ENCODE data around the gene KIAA0753. TPM values are rescaled to one million over a fixed set of nuclear protein-coding genes. Genes with fewer than 3 reads are reported as not detected.

Gene KIAA0753
- total RNA-seq, 6 experiments from 2014 or later, result 3.7 to 6.5 (median 4.9) TPM

DNA sequence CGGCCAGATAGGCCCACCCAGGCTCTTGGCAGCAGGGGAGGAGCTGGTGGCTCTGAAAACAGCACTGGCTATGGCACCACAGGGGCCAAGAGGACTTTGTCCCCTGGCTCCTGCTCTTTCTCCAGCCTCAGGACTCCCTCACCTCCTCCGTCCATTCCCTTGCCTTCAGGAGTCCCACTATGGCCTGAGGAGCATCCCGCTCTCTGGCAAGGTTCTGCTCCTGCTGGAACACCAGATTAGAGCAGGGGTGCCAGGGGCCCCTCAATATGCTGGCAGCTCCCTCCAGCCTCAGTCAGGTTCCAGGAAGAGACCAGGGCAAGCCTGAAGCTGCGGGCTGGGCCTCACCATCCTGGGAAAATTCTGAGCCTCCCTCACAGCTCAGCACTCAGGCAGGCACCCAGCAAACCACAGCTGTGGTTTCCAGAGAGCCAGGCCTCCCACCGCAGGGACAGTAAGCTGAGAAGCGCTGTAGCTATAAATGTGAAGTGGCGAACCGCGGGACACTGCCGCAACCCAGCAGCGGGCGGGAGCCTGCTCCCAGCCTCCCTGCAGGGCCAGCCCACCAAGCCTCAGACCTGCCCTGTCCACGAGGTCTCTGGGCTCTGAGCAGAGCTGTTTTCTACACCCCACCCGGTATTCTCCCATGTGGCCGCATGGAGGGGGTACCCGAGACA, 36.8 kb upstream of the KIAA0753 start:
- WGBS (ENCODE audit: insufficient coverage, low coverage, low lambda C conversion rate, missing lambda C conversion rate), result 40% methylated on average over 2 of the region's 16 CpGs

DNA sequence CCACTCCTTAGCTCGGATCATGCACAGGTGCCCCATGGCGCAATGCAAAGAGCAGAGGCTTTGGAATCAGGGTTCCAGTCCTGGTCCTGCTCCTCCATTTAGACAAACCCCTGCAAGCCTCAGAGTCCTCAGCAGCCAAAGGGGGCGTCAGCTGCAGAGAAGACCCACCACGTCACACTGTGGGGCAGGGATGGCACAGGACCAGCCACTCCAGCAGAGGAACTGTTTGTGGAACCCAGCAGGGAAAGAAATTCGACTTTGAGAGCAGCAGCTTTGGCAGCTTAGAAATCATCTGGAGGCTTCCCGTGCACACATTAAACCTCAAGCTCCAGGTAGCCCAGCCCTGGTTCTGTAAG, 36.3 kb upstream of the KIAA0753 start:
- intact Hi-C loops (cut with DNase I), result no loop called here
- DNase-seq, result no peak
- H3K4me3 ChIP-seq, result no peak overlapping the region
- WGBS (ENCODE audit: insufficient coverage, low coverage, low lambda C conversion rate, missing lambda C conversion rate), result 20% methylated on average over 2 of the region's 6 CpGs
- ATAC-seq, result peak in 1 of 4 donors; percentile 12
- H3K36me3 ChIP-seq, result no peaks in the 10 kb centered on the region
- H3K27me3 ChIP-seq, result no peaks in the 10 kb centered on the region
- peaks cover 0 to 16% (median 3%) of the 10 kb centered on the region in 4 donors for H3K4me1 ChIP-seq
- TF ChIP-seq, protein P1, sequence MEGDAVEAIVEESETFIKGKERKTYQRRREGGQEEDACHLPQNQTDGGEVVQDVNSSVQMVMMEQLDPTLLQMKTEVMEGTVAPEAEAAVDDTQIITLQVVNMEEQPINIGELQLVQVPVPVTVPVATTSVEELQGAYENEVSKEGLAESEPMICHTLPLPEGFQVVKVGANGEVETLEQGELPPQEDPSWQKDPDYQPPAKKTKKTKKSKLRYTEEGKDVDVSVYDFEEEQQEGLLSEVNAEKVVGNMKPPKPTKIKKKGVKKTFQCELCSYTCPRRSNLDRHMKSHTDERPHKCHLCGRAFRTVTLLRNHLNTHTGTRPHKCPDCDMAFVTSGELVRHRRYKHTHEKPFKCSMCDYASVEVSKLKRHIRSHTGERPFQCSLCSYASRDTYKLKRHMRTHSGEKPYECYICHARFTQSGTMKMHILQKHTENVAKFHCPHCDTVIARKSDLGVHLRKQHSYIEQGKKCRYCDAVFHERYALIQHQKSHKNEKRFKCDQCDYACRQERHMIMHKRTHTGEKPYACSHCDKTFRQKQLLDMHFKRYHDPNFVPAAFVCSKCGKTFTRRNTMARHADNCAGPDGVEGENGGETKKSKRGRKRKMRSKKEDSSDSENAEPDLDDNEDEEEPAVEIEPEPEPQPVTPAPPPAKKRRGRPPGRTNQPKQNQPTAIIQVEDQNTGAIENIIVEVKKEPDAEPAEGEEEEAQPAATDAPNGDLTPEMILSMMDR (IDR thresholded peaks at IDR 0.05), result no peak
- no peak for TF ChIP-seq POLR2A (IDR thresholded peaks at IDR 0.05)
- H3K9me3 ChIP-seq, result no peaks in the 10 kb centered on the region
- H3K27ac ChIP-seq, result no peak overlapping the region

More for the DNA sequence above, 36.8 kb upstream of the KIAA0753 start:
- peak in 1 of 3 donors; percentile 65 for DNase-seq
- H3K4me1 ChIP-seq, result peaks cover 0 to 21% (median 3%) of the 10 kb centered on the region in 4 donors
- no peaks in the 10 kb centered on the region for H3K9me3 ChIP-seq
- ATAC-seq, result peak; percentile 68 to 90 (median 84)
- no peak overlapping the region for H3K27ac ChIP-seq
- H3K36me3 ChIP-seq, result no peaks in the 10 kb centered on the region
- TF ChIP-seq, protein P1 (IDR thresholded peaks at IDR 0.05), result no peak
- no peak for TF ChIP-seq POLR2A (IDR thresholded peaks at IDR 0.05)
- intact Hi-C loops (cut with DNase I), result no loop called here
- H3K4me3 ChIP-seq, result no peak overlapping the region
- no peaks in the 10 kb centered on the region for H3K27me3 ChIP-seq

DNA sequence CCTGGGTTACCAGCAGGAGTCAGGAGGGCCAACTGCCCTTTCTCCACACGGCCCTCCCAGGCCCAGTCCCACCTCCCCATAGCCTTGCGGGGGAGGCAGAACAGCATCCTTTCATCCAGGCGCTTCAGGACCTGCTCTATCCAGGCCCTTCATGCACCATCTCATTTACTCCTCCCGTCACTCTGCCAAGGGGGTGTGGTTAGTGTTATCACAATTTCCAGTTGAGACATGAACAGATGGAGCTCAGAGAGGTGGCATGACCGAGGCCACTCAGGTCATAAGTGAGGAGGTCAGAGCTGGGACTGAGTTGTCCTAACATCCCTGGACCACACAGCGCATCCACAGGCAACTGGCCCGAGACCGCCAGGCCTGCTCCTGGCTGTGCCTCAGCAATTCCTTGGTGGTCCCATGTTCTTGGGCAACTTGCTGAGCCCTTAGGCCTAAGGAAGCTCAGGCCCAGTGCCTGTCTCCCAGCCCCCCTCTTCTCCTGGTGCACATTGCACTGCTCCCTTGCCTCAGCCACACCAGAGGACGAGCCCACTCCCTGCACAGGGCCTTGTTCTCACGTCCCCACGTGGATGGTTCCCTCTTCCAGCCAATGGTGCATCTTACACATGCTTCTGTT, 34.8 kb upstream of the KIAA0753 start:
- Histone ChIP-seq H3K9me3 (no peaks in the 10 kb centered on the region), H3K36me3 (no peaks in the 10 kb centered on the region), H3K27me3 (no peaks in the 10 kb centered on the region), H3K4me3 (no peak overlapping the region), H3K4me1 (peaks cover 0 to 10% (median 3%) of the 10 kb centered on the region in 4 donors), H3K27ac (no peak overlapping the region)
- intact Hi-C loops (cut with DNase I), result no loop called here
- no peak for DNase-seq
- peak in 1 of 4 donors; percentile 10 for ATAC-seq
- WGBS (ENCODE audit: insufficient coverage, low coverage, low lambda C conversion rate, missing lambda C conversion rate), result 100% methylated on average over 1 of the region's 11 CpGs
- TF ChIP-seq POLR2A (IDR thresholded peaks at IDR 0.05), result no peak
- TF ChIP-seq, protein P1 (IDR thresholded peaks at IDR 0.05), result no peak

DNA sequence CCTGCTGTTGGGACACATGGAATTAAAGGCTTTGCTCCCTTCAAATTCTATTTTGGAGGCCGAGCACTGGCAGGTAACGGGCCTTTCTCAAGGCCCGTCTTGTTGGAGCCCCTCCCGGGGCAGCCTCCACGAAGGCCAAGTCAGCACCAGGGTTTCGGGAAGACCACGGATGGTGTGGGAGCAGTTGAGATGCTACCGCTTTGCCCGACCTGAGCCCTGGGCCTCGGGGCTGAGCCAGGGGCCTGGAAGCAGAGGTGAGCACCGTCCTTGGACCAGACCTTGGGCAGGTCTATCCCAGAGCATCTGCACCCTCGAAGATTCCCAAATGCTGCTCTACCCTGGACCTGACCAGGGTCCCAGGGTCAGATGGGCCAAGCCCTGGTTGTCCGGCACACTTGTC, 34.1 kb upstream of the KIAA0753 start:
- 95% methylated on average over 2 of the region's 13 CpGs for WGBS (ENCODE audit: insufficient coverage, low coverage, low lambda C conversion rate, missing lambda C conversion rate)
- Histone ChIP-seq H3K36me3 (no peaks in the 10 kb centered on the region), H3K27me3 (no peaks in the 10 kb centered on the region), H3K9me3 (no peaks in the 10 kb centered on the region), H3K27ac (no peak overlapping the region), H3K4me3 (no peak overlapping the region), H3K4me1 (peaks cover 0 to 10% (median 3%) of the 10 kb centered on the region in 4 donors)
- intact Hi-C loops (cut with DNase I), result no loop called here
- TF ChIP-seq, protein P1 (IDR thresholded peaks at IDR 0.05), result no peak
- no peak for TF ChIP-seq POLR2A (IDR thresholded peaks at IDR 0.05)
- no peak for ATAC-seq
- no peak for DNase-seq
